Skeletal muscle satellite cell (primary cell): Measurements from ENCODE around the gene LATS2.

Experiments used
- H3K27me3 ChIP-seq: 2 replicates; pipeline ENCODE4 v1.7.0; 2013; ENCODE audit warnings: low read length; ENCODE audit not compliant: control insufficient read depth, insufficient read depth
- H3K36me3 ChIP-seq: 2 replicates; pipeline ENCODE4 v1.7.0; 2013; ENCODE audit warnings: mild to moderate bottlenecking, control low read depth, low read length; ENCODE audit not compliant: insufficient read depth
- H3K4me1 ChIP-seq: 2 replicates; pipeline ENCODE4 v1.7.0; 2013; ENCODE audit warnings: low read length; ENCODE audit not compliant: control insufficient read depth, insufficient read depth
- H3K4me2 ChIP-seq: 2 replicates; pipeline ENCODE4 v1.7.0; 2013; ENCODE audit warnings: mild to moderate bottlenecking, low read length
- H3K4me3 ChIP-seq: 2 replicates; pipeline ENCODE4 v1.7.0; 2013; ENCODE audit warnings: low read length
- H3K9ac ChIP-seq: 2 replicates; pipeline ENCODE4 v1.7.0; 2013; ENCODE audit warnings: mild to moderate bottlenecking, low read depth, low read length, moderate library complexity
- H3K9me3 ChIP-seq: replicated peaks from 2 replicates; pipeline ENCODE4 v1.7.0; 2013; ENCODE audit warnings: mild to moderate bottlenecking, control low read depth, low read length

LATS2 gene

DNA sequence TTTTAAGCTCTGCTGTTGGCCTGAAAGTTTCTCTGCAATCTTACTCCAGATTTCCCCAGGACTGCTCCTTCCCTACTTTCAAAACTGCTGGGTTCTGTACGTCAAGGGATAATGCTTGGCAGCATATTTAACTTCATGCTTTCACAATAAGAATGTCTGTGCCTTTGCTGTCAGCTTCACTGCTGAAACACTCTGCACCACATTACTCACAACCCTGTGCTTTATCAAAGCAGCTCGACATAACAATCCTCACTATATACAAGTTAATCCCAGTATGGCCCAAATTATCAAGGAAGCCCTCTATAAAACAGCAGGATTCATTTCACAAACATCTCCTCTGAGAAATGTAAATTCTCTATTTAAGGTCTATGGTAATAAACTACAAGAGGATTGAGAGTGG lies 17.5 kb downstream of the LATS2 start:
- H3K36me3 ChIP-seq: peaks cover 51% of the 10 kb centered on the region
- no peaks in the 10 kb centered on the region for H3K9me3 ChIP-seq
- no peaks in the 10 kb centered on the region for H3K27me3 ChIP-seq
- H3K4me3 ChIP-seq: no peak overlapping the region
- peaks cover 8% of the 10 kb centered on the region for H3K4me1 ChIP-seq
- H3K9ac ChIP-seq: peak overlapping the region; percentile 2
- no peak overlapping the region for H3K4me2 ChIP-seq

- peaks cover 38% of the 10 kb centered on the region for H3K36me3 ChIP-seq
- H3K9me3 ChIP-seq: no peaks in the 10 kb centered on the region
- peaks cover 13% of the 10 kb centered on the region for H3K4me1 ChIP-seq
Observed at GRCh38 chr13:21040120-21040826, 21.1 kb downstream of the LATS2 start.

DNA sequence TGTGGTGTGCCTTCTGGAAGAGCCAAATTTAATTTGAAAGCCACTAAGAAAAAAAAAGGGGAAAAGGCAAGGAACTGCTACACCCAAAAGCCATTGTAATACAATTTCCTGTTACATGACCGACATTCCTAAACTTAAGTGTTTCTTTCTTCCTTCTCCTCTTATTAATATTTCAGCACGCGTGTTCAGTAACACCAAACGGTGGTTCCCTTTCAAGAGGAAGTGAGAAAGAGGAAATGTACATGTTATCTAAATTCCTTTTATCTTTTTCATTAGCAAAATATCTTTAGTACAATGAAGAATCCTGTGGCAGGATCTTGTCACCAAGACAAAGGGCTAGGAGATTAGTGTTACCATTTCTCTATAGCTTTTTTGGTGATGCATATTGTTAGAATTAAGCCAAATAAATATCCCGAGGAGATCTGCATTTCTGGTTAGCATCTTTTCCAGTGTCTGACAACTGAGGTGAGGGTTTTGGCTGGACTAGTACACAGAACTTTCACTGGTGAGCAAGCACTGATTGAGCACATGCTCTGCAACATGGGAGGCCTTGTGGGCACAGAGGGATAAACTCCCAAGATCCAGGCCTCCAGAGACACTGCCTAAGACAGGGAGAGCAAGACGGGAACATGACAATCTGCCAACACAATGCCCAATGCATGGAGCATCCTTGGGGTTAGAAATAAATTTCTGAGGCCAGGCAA lies 22.1 kb downstream of the LATS2 start:
- H3K9me3 ChIP-seq: no peaks in the 10 kb centered on the region
- H3K4me3 ChIP-seq: no peak overlapping the region
- H3K4me2 ChIP-seq: no peak overlapping the region
- H3K9ac ChIP-seq: no peak overlapping the region
- H3K4me1 ChIP-seq: peaks cover 23% of the 10 kb centered on the region
- peaks cover 28% of the 10 kb centered on the region for H3K36me3 ChIP-seq
- H3K27me3 ChIP-seq: no peaks in the 10 kb centered on the region

More at GRCh38 chr13:21040120-21040826, 21.1 kb downstream of the LATS2 start:
- Histone ChIP-seq H3K4me2 (no peak overlapping the region), H3K4me3 (no peak overlapping the region), H3K27me3 (no peaks in the 10 kb centered on the region), H3K9ac (no peak overlapping the region)

GRCh38 chr13:21037656-21038055 lies 23.7 kb downstream of the LATS2 start:
- H3K9me3 ChIP-seq: no peaks in the 10 kb centered on the region
- no peak overlapping the region for H3K4me2 ChIP-seq
- H3K4me1 ChIP-seq: peaks cover 39% of the 10 kb centered on the region
- no peak overlapping the region for H3K4me3 ChIP-seq
- H3K9ac ChIP-seq: no peak overlapping the region
- H3K36me3 ChIP-seq: peaks cover 24% of the 10 kb centered on the region
- H3K27me3 ChIP-seq: no peaks in the 10 kb centered on the region

GRCh38 chr13:21035498-21035897 lies 25.9 kb downstream of the LATS2 start:
- Histone ChIP-seq H3K4me3 (no peak overlapping the region), H3K9me3 (no peaks in the 10 kb centered on the region), H3K4me2 (no peak overlapping the region), H3K27me3 (no peaks in the 10 kb centered on the region), H3K9ac (no peak overlapping the region), H3K4me1 (peaks cover 43% of the 10 kb centered on the region), H3K36me3 (peaks cover 9% of the 10 kb centered on the region)

DNA sequence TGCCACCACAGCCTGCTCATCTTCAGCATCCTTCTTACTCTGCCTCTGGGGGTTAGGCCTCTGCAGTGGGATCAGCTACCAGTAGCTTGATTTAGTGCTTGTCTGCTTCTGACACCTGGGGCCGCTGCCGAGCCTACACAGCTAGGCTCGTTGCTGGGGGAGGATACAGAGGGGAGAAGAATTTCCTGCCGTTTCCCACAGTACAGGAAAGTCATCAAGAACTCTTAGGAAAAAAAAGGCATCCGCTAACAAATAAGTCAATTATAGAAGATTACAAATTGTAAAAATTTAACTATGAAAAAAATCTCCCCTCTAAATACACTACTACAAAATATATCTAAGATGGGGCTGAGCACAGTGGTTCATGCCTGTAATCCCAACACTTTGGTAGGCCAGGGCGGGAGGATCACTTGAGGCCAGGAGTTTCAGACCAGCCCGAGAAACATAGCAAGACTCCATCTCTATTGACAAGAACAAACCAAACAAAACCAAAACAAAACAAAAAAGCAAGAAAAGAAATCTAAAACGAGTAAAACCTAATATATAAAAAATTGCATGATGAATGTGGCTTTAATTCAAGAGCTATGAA lies 26.7 kb downstream of the LATS2 start:
- H3K27me3 ChIP-seq: no peaks in the 10 kb centered on the region
- H3K4me1 ChIP-seq: peaks cover 42% of the 10 kb centered on the region
- no peaks in the 10 kb centered on the region for H3K9me3 ChIP-seq
- peak overlapping the region; percentile 48 for H3K9ac ChIP-seq
- H3K4me3 ChIP-seq: no peak overlapping the region
- H3K36me3 ChIP-seq: peaks cover 6% of the 10 kb centered on the region
- H3K4me2 ChIP-seq: peak overlapping the region; percentile 62

DNA sequence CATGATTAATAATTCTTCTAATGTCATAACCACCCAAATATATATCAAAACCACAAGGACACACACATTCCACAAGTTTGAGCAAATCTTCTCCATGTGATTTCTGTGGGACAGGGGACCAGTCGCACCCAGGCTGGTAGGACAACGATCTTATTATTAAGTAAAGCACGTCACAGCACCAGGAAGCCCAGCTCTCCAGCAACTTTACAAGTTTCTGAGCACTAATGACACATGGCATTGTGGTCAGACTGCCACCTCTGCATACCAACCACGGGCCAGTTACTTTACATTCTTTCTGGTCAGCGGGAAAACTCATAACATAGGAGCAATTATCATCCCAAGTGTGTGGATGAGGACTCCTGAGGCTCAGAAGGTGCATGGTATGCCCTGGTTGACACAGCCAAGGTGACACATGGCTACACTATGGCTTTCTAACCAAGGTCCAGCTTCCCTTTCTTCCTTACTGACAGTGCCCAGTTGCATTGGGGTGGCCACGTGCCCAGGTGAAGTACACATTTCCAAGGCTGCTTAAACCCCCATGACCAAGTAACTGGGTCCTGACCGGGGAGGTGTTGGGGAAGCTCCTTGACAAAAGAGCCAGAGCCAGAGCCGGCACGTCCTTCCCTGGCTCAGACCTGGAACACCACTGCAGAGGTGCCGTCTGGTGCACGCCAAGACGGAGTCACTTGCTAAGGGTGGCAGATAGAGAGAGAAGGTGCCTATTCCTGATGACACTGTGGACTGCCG lies 27.4 kb downstream of the LATS2 start:
- Histone ChIP-seq H3K36me3 (no peaks in the 10 kb centered on the region), H3K27me3 (no peaks in the 10 kb centered on the region), H3K4me2 (peak overlapping the region; percentile 62), H3K4me3 (no peak overlapping the region), H3K9ac (peak overlapping the region; percentile 48), H3K4me1 (peaks cover 36% of the 10 kb centered on the region), H3K9me3 (no peaks in the 10 kb centered on the region)

DNA sequence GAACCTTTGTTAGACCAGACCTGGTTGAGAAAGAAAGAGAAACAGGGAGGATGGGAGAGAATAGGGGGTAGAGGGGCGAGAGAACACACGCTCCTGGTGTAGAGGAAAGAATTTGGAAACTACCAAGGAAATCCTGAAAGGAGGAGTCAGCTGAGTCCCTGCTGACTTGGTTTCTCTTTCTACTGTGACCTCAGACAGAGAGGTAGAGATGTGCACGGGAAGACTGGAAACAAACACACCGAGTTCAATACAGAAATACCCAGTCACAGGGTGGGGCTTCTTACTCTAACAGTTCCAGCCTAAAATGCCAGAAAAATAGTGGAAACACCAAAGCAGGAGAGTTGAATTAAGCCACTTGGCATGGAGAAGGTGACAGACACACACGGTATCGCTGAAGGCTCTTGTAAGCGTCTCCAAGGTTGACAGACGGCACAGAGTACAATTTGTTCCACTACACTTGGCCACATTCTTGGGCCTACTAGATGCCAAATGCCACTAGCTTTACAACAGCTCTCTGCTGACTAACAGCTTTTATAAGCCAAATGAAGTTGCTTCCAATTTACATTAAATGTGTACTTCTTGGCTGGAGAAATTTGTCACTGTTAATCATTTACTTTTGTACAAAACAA lies 28.1 kb downstream of the LATS2 start:
- Histone ChIP-seq H3K9me3 (no peaks in the 10 kb centered on the region), H3K4me2 (peak overlapping the region; percentile 62), H3K4me3 (peak overlapping the region; percentile 36), H3K9ac (peak overlapping the region; percentile 48), H3K4me1 (peaks cover 33% of the 10 kb centered on the region), H3K27me3 (no peaks in the 10 kb centered on the region), H3K36me3 (no peaks in the 10 kb centered on the region)

- H3K27me3 ChIP-seq: no peaks in the 10 kb centered on the region
- peaks cover 33% of the 10 kb centered on the region for H3K4me1 ChIP-seq
- H3K4me3 ChIP-seq: peak overlapping the region; percentile 36
- no peaks in the 10 kb centered on the region for H3K9me3 ChIP-seq
- H3K9ac ChIP-seq: peak overlapping the region; percentile 48
- H3K36me3 ChIP-seq: no peaks in the 10 kb centered on the region
- peak overlapping the region; percentile 62 for H3K4me2 ChIP-seq
Observed at GRCh38 chr13:21032656-21033055, 28.7 kb downstream of the LATS2 start.

- peaks cover 33% of the 10 kb centered on the region for H3K4me1 ChIP-seq
- H3K9ac ChIP-seq: no peak overlapping the region
- H3K4me3 ChIP-seq: no peak overlapping the region
- H3K36me3 ChIP-seq: peaks cover 2% of the 10 kb centered on the region
- H3K9me3 ChIP-seq: no peaks in the 10 kb centered on the region
- no peak overlapping the region for H3K4me2 ChIP-seq
- H3K27me3 ChIP-seq: no peaks in the 10 kb centered on the region
Observed at GRCh38 chr13:21031594-21032275, 29.7 kb downstream of the LATS2 start.
